Measurements from ENCODE around the gene VMAC.

The VMAC gene

GRCh38 chr19:5949792-5950305 is 45.2 kb downstream of the VMAC start:
- TF ChIP-seq FOXP2 (optimal IDR thresholded peaks at IDR 0.05; ENCODE audit: borderline replicate concordance, extremely low read depth, extremely low read length, insufficient read depth): no peak
- TF ChIP-seq POLR2AphosphoS5 (IDR thresholded peaks at IDR 0.05; ENCODE audit: low read depth, low read length): no peak
- TF ChIP-seq TAF1 (IDR thresholded peaks at IDR 0.05; ENCODE audit: borderline replicate concordance, insufficient read depth, low read length): no peak

GRCh38 chr19:5950741-5951140 is 46.1 kb downstream of the VMAC start:
- no peak for TF ChIP-seq FOXP2 (optimal IDR thresholded peaks at IDR 0.05; ENCODE audit: borderline replicate concordance, extremely low read depth, extremely low read length, insufficient read depth)
- TF ChIP-seq, protein P1, sequence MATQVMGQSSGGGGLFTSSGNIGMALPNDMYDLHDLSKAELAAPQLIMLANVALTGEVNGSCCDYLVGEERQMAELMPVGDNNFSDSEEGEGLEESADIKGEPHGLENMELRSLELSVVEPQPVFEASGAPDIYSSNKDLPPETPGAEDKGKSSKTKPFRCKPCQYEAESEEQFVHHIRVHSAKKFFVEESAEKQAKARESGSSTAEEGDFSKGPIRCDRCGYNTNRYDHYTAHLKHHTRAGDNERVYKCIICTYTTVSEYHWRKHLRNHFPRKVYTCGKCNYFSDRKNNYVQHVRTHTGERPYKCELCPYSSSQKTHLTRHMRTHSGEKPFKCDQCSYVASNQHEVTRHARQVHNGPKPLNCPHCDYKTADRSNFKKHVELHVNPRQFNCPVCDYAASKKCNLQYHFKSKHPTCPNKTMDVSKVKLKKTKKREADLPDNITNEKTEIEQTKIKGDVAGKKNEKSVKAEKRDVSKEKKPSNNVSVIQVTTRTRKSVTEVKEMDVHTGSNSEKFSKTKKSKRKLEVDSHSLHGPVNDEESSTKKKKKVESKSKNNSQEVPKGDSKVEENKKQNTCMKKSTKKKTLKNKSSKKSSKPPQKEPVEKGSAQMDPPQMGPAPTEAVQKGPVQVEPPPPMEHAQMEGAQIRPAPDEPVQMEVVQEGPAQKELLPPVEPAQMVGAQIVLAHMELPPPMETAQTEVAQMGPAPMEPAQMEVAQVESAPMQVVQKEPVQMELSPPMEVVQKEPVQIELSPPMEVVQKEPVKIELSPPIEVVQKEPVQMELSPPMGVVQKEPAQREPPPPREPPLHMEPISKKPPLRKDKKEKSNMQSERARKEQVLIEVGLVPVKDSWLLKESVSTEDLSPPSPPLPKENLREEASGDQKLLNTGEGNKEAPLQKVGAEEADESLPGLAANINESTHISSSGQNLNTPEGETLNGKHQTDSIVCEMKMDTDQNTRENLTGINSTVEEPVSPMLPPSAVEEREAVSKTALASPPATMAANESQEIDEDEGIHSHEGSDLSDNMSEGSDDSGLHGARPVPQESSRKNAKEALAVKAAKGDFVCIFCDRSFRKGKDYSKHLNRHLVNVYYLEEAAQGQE (IDR thresholded peaks at IDR 0.05; ENCODE audit: insufficient read depth in 1 of 2, low read depth in 2 of 2, low read length in 2 of 2): no peak
- no peak for TF ChIP-seq POLR2AphosphoS5 (IDR thresholded peaks at IDR 0.05; ENCODE audit: low read depth, low read length)
- TF ChIP-seq TAF1 (IDR thresholded peaks at IDR 0.05; ENCODE audit: borderline replicate concordance, insufficient read depth, low read length): no peak
- no peak for TF ChIP-seq SIN3A (IDR thresholded peaks at IDR 0.05; ENCODE audit: borderline replicate concordance, insufficient read depth, low read length)

- no peak for TF ChIP-seq SIN3A (IDR thresholded peaks at IDR 0.05; ENCODE audit: borderline replicate concordance, insufficient read depth, low read length)
- TF ChIP-seq, protein P1 (IDR thresholded peaks at IDR 0.05; ENCODE audit: insufficient read depth in 1 of 2, low read depth in 2 of 2, low read length in 2 of 2): no peak
- no peak for TF ChIP-seq FOXP2 (optimal IDR thresholded peaks at IDR 0.05; ENCODE audit: borderline replicate concordance, extremely low read depth, extremely low read length, insufficient read depth)
- TF ChIP-seq POLR2AphosphoS5 (IDR thresholded peaks at IDR 0.05; ENCODE audit: low read depth, low read length): no peak
- no peak for TF ChIP-seq TAF1 (IDR thresholded peaks at IDR 0.05; ENCODE audit: borderline replicate concordance, insufficient read depth, low read length)
Observed at GRCh38 chr19:5951338-5951861, 46.7 kb downstream of the VMAC start.

GRCh38 chr19:5952193-5953029 is 47.7 kb downstream of the VMAC start:
- TF ChIP-seq POLR2AphosphoS5 (IDR thresholded peaks at IDR 0.05; ENCODE audit: low read depth, low read length) (no peak), FOXP2 (optimal IDR thresholded peaks at IDR 0.05; ENCODE audit: borderline replicate concordance, extremely low read depth, extremely low read length, insufficient read depth) (no peak), SIN3A (IDR thresholded peaks at IDR 0.05; ENCODE audit: borderline replicate concordance, insufficient read depth, low read length) (no peak), TAF1 (IDR thresholded peaks at IDR 0.05; ENCODE audit: borderline replicate concordance, insufficient read depth, low read length) (no peak)
- TF ChIP-seq, protein P1 (IDR thresholded peaks at IDR 0.05; ENCODE audit: insufficient read depth in 1 of 2, low read depth in 2 of 2, low read length in 2 of 2): no peak

- TF ChIP-seq, protein P1 (IDR thresholded peaks at IDR 0.05; ENCODE audit: insufficient read depth in 1 of 2, low read depth in 2 of 2, low read length in 2 of 2): no peak
- TF ChIP-seq TAF1 (IDR thresholded peaks at IDR 0.05; ENCODE audit: borderline replicate concordance, insufficient read depth, low read length) (no peak), FOXP2 (optimal IDR thresholded peaks at IDR 0.05; ENCODE audit: borderline replicate concordance, extremely low read depth, extremely low read length, insufficient read depth) (no peak), POLR2AphosphoS5 (IDR thresholded peaks at IDR 0.05; ENCODE audit: low read depth, low read length) (no peak), SIN3A (IDR thresholded peaks at IDR 0.05; ENCODE audit: borderline replicate concordance, insufficient read depth, low read length) (no peak)
Observed at GRCh38 chr19:5953030-5953589, 48.4 kb downstream of the VMAC start.

Data from PFSK-1 (cell line).